ENCODE results near the gene PON3.

PON3 gene

GRCh38 chr7:95396136-95397032 lies at the start of gene PON3:
PON3 (minus strand) TSS chr7:95396375; CDS start chr7:95396350, 25 bp downstream.
- DNase-seq, result peak; percentile 12

- DNase-seq, result no peak
Measured at GRCh38 chr7:95444796-95445195, 48.6 kb upstream of the PON3 start.

GRCh38 chr7:95441042-95441823 lies 45.1 kb upstream of the PON3 start:
- DNase-seq, result no peak

GRCh38 chr7:95440394-95441038 lies 44.3 kb upstream of the PON3 start:
- no peak for DNase-seq

GRCh38 chr7:95436407-95436806 lies 40.2 kb upstream of the PON3 start:
- no peak for DNase-seq

- peak; percentile 3 for DNase-seq
Measured at GRCh38 chr7:95435422-95435780, 39.2 kb upstream of the PON3 start.

- DNase-seq, result peak; percentile 54
Measured at GRCh38 chr7:95434557-95435421, 38.6 kb upstream of the PON3 start, which contains the start of gene PON2. PON2 (minus strand) TSS chr7:95435028; CDS start chr7:95434951, 77 bp downstream.

GRCh38 chr7:95433952-95434556 lies 37.9 kb upstream of the PON3 start:
- no peak for DNase-seq

- DNase-seq, result no peak
Measured at GRCh38 chr7:95433129-95433528, 37.0 kb upstream of the PON3 start.

- DNase-seq, result no peak
Measured at GRCh38 chr7:95432606-95433005, 36.4 kb upstream of the PON3 start.

GRCh38 chr7:95430864-95431263 lies 34.7 kb upstream of the PON3 start:
- no peak for DNase-seq

GRCh38 chr7:95429241-95429990 lies 33.2 kb upstream of the PON3 start:
- no peak for DNase-seq

GRCh38 chr7:95427914-95428516 lies 31.8 kb upstream of the PON3 start:
- no peak for DNase-seq

- DNase-seq, result no peak
Measured at GRCh38 chr7:95427166-95427565, 31.0 kb upstream of the PON3 start.

GRCh38 chr7:95425694-95426093 lies 29.5 kb upstream of the PON3 start:
- no peak for DNase-seq

GRCh38 chr7:95424716-95425115 lies 28.5 kb upstream of the PON3 start:
- DNase-seq, result no peak

- no peak for DNase-seq
Measured at GRCh38 chr7:95421847-95422444, 25.8 kb upstream of the PON3 start.

- no peak for DNase-seq
Measured at GRCh38 chr7:95421000-95421846, 25.0 kb upstream of the PON3 start.

- no peak for DNase-seq
Measured at GRCh38 chr7:95412075-95412474, 15.9 kb upstream of the PON3 start.

All from CD4-positive, alpha-beta T cell treated with Interleukin-6 for 4 hours (primary cell).